COLO668 (cell line): Measurements from ENCODE around the gene PTGES.
"Not testable (repeated sequence)": the region's sequence is repeated elsewhere in the genome, so short reads cannot be mapped to it uniquely, and the experiment has no call there.

Experiments
- DNase-seq: peaks from one replicate; lab custom pipeline; 2025; ENCODE audit not compliant: unreplicated experiment; lab: John Stamatoyannopoulos, UW

PTGES gene

GRCh38 chr9:129773262-129774048, 20.6 kb upstream of the PTGES start:
- DNase-seq = no peak

DNA sequence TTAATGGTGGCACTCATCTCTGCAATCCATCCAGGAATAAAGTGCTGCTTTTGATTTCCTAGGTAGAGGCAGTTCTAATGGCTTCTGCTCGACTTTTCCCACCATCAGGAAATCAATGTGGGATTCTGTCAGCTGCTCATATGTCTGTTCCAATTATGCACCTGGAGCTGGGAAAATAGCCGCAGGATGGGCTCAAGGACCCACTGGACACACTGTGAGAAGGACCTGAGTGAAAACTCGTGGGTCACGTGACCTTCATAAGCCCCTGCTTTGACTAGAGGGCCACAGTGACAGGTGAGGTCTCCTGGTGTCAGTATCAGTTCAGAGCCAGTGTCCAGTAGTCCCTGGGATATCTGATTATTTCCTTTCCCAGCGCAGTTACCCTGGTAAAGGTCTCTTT, 17.9 kb upstream of the PTGES start:
- no peak for DNase-seq

- no peak for DNase-seq
Measured at GRCh38 chr9:129769669-129770068, 16.8 kb upstream of the PTGES start.

DNA sequence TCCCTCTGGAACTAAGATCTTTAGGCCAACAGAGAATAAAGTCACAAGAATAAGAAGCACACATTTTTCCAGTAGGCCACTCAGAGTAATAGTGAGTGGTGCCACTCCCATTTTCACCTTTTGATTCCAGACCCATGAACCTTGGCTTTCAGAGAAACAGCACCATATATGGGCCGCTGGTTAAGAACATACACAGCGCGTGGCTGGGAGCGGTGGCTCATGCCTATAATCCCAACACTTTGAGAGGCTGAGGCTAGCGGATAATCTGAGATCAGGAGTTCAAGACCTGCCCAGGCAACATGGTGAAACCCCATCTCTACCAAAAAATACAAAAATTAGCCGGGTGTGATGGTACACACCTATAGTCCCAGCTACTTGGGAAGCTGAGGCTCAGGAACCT, 15.6 kb upstream of the PTGES start:
- no peak for DNase-seq

DNA sequence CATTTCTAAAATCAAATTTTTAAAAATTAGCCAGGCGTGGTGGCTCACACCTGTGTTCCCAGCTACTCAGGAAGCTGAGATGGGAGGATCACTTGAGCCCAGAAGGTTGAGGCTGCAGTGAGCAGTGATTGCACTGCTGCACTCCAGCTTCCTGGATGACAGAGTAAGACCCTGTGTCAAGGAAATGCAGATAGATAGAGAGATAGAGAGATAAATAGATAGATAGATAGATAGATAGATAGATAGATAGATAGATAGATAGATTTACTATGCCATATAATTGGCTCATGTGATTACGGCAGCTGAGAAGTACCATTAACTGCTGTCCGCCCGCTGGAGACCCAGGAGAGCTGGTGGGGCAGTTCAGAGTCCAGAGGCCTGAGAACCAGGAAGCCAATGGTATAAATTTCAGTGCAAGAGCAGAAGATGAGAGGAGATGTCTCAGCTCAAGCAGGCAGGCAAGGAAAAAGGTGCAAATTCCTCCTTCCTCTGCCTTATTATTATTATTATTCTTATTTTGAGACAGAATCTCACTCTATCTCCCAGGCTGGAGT, 13.0 kb upstream of the PTGES start:
- DNase-seq = no peak

DNA sequence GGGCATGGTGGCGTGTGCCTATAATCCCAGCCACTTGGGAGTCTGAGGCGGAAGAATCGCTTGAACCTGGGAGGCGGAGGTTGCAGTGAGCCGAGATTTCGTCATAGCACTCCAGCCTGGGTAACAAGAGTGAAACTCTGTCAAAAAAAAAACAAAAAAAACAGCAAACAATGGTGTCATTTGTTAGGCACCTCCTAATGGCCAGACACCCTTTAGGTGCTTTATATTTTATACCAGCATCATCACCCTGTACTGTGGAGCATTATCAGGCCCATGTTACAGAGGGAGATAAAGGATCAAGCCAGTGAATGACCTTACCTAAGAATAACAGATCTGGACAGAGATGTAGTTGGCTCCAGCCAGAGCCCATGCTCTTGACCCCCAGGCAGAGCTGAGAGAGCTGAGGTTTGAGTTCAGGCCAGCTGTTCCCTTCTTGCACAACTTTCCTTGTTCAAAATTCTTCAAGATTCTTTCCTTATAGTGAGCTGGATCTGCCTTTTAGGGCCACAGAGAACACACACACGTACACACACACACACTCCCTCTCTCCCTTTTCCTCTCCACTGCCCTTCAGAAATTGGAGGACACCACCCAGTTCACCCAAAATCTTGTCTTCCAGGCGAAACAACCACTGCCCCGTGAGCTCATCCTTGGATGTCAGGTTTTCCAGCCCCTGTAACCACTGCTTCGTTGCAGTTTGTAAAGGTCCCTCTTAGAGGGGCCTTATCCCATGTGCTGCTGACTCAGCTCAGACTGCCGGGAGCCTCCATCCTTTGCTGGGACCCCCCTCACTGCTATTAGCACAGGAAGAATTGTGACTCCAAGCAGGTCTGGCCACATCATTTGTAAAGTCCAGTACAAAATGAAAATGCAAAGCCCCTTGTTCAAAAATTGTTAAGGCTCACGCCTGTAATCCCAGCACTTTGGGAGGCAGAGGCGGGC, 10.4 kb upstream of the PTGES start:
- DNase-seq = no peak

DNA sequence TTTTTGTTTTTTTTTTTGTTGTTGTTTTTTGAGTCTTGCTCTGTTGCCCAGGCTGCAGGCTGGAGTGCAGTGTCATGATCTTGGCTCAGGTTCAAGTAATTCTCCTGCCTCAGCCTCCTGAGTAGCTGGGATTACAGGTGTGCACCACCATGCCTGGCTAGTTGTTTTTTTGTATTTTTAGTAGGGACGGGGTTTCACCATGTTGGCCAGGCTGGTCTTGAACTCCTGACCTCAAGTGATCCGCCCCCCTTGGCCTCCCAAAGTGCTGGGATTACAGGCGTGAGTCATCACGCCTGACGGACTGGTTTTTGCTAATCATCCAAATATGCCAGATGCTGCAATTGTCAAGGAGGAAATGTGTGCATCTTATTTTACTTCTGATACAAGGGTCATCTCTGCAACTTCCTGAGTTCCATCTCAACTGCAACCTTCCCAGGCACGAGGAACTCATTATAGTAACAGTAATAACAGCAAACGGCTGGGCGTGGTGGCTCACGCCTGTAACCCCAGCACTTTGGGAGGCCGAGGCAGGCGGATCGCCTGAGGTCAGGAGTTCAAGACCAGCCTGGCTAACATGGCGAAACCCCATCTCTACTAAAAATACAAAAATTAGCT, 9.6 kb upstream of the PTGES start:
- DNase-seq = not testable (repeated sequence)

DNA sequence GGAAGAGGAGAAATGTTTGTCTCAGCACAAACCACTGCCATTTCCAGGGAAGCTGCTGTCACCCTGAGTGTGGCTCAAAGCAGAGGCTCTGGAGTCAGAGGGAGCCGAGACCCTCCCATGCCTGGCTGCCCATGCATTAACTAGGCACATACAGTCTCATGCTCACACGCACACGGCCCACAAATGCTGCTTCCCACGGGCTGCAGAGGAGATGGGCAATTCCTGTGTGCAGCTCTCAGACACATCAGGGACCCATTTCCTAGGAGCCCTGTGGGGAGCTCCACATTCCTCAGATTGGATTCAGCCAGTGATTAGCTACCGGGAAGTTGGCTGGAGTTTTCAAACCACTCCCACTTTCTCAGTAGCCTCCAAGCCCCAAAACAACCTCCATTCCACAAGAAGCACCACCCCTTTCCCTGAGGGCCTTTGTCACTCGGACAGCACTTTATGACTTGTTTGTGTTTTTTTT, 9.1 kb upstream of the PTGES start:
- DNase-seq = no peak

DNA sequence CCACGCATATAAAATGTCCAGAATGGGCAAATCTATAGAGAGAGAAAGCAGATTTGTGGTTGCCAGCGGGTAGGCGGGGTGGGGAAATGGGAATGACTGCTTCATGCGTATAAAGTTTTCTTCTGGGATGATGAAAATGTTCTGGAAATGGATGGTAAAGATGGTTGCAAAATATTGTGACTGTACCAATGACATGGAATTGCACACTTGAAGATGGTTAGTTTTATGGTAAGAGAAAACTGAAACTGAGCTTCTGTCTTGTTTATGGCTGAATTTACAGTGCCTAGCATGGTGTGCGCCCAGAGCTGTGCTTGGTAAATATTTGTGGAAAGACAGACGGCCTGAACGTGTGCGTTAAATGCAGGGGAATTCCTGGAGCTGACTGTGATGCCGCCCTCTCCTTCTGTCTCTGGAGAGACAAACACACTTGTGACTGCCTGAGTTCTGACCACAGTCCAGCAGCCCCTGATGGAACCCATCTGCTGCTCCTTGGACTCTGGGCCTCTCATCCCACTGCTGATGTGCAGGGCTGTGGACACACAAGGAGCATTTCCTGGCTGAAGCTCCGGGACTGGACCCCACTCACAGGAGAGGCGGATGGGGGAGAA, 8.6 kb upstream of the PTGES start:
- DNase-seq = peak; percentile 9

DNA sequence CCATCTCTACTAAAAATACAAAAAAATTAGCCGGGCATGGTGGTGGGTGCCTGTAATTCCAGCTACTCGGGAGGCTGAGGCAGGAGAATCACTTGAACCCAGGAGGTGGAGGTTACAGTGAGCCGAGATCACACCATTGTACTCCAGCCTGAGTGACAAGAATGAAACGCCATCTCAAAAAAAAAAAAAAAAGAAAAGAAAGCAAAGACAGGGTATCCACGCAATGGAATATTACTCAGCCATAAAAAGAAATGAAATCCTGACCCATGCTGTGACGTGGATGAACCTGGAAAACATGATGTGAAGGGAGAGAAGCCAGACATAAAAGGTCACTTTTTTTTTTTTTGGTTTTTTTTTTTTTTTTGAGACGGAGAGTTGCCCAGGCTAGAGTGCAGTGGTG, 7.9 kb upstream of the PTGES start:
- not testable (repeated sequence) for DNase-seq

DNA sequence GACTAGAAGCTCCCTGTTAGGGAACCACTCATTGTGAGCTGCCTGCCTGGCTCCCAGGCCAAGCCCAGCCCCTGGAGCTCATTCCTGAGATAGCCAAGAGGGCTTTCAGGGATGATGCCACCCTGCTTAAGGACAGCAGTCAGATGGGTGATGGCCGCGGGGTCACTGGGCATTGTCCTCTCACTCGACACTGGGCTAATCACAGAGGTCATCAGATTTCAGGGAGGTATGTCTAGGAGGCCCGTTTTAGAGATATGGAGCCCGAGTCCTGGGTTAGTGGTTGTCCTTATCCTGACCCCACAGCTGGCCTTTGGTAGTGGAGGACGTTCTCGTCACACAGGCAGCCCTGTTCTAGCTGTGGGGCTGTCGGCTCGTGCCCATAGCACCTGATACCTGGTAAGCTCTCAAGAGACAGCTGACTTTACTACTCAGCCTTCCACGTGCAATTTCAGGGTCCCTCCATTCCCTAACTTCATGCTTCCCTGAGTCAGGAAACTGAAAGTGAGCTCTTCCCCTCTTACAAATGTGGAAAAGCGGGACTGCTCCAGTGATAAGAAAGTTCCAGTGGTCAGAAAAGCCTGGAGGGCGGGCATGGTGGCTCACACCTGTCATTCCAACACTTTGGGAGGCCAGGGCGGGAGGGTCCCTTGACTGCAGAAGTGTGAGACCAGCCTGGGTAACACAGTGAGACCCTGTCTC, 7.1 kb upstream of the PTGES start:
- no peak for DNase-seq

DNA sequence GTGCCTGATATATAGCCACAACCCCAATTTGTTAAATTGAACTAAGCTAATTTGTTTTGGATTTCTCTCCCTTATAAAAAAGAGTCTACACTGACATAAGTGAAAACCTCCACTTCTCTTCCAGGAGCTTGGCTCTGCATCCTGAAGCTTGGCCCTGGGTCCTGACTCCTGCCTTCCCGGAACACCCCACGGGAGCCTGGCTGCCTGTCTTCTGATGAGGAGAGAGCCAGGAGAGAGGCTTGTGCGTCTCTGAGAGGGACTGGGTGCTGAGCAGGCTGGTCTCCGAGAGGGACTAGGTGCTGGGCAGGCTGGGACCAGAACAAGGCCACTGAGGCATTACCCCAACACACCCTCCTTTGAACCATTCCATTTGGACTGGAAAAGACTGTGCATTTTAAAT, 6.5 kb upstream of the PTGES start:
- DNase-seq = no peak

DNA sequence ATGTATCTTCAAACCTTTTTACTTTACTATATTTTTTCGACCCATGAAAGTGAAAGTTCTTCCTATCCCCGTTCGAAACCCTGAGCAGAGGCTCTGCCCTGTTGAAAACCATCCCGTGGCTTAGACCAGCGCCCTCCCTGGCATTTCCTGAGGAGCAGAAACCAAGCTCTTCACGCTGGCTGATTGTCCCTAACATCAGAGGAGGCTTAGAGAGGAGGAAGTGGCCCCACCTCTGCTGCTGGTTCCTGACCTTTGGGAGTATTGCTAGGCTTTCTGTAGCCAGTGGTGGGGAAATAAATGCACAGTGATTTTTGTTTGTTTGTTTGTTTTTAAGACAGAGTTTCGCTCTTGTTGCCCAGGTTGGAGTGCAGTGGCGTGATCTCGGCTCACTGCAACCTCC, 4.2 kb upstream of the PTGES start:
- no peak for DNase-seq

GRCh38 chr9:129756191-129756590, 3.3 kb upstream of the PTGES start:
- no peak for DNase-seq

DNA sequence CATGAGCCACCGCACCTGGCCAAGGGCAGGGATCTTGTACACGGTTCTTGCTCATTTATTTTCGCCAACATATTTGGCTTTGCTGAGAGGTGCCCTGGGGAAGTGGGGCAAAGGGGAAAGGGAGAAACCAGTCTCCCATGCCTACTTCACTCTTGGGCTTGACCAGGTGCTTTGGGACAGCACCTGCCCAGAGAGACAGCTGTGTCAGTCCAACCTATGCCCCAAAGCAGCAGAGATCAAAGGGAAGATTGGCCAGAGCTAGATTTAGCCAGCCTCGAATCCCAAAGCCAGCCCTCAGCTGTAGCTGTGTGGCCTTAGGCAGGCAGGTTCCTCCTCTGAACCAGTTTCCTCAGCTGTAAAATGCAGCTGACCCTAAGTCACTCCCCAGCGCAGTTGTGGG, 2.3 kb upstream of the PTGES start:
- no peak for DNase-seq

DNA sequence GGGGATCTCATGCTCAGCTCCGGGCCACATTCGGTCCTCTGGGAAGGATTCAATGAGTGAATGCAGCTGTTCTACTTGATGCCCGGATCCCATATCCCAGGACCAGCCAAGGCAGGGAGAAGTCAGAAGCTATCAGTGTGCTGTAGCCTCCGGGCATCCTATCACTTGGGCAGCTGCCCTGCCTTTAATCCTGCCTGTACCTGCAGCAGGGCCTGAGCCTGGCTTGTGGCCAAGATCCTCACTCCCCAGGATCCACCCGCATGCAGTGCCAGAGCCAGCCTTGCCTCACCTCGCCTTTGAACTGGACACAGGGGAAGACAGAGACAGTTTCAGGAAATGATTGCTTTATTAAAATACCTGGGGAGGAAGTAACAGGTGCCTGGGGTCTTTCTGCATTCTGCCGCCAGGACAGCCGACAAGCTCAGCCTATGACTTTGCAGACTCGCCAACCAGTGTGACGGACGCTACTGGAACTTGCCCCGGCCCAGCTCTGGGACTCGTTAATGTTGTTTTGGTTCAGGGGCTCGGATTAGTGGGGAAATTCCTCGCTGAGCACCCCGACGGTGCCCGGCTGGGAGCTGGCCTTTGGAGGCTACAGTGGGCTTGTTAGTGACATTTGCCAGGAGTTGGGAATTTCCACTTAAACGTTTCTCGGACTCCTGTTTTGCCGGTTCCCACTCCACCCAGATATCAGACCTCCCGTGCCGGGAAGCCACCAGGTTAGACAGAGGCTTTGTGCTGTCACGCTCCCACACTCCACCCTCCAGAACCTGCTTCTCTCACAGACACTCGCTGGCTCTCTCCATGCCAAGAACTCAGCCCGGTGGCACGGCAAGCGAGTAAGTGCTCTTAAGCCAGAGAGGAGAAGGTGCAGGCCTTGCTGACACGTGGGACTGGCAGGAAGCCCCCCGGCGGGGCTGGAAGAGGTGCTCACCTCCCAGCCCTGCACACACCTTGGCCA, 721 bp downstream of the PTGES start:
- DNase-seq = peak; percentile 90

DNA sequence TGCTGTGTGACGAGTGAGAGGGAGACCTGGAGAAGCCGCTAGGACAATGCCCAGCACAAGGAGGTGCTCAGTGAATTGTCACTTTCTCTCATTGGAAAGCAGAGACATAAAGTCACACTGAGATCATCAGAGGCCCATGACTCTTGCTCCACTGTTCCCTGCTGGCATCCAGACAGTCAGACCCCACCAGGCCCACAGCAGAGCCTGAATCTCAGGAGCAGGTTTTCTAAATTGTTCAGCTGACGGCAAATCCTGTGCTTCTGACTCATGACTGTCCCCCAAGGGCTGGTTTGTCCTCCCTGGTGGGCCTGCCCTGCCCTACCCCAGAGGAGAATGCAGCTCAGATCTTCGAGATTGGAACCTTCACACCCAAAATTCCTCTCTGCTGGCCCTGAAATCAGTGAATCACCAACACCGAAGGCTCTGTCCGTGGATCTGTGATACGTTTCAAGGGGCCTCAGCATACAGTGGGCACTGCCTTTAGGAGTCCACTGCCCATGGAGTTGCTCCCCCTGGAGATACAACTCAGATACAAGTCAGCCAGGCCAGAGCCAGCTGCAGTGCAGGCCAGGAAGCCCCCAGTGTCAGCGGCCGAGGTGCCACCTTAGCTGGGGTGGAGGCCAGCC, 2.7 kb downstream of the PTGES start:
- DNase-seq = no peak

DNA sequence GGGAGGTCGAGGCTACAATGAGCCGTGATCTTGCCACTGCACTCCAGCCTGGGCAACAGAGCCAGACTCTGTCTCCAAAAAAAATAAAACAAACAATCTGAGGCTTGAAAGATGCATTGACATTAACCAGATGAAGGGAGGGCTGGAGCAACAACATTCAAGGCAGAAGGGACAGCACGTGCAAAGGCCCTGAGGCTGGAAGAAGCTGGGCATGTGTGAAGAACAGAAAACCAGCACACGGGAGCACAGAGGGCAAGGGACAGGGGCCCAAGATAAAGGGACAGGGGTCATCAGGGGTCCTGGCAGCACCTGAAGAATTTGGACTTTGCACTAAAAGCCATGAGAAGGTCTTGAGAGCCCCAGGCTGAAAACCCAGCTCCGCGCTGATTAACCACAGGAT, 3.3 kb downstream of the PTGES start:
- DNase-seq = no peak

DNA sequence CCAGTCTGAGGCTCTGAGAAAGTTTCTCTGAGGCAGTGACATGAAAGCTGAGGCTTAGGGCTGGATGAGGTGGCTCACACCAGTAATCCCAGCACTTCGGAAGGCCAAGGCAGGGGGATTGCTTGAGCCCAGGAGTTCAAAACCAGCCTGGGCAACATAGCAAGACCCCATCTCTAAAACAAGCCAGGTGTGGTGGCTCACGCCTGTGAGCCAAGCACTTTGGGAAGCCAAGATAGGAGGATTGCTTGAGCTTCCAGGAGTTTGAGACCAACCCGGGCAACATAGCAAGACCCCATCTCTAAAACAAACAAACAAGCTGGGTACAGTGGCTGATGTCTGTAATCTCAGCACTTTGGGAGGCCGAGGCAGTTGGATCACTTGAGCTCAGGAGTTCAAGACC, 3.8 kb downstream of the PTGES start:
- not testable (repeated sequence) for DNase-seq
